HepG2 (cell line): ENCODE measurements around the gene HSPA6. TPM values are rescaled to one million over a fixed set of nuclear protein-coding genes. Genes with fewer than 3 reads are reported as not detected.

Experiments used
- ATAC-seq: fragments of 200-7000 bp; cut with Tn5 transposase; 3 replicates; pipeline ENCODE4 v1.9.1; 2020; ENCODE audit warnings: mild to moderate bottlenecking, moderate library complexity
- BruUV-seq: library from RNA; stranded (reverse); fragments of 400-500 nt; replicated peaks from 2 replicates; lab custom pipeline; 2021; lab: Mats Ljungman, UMichigan
- CTCF ChIA-PET: fragments of 300-600 bp; formaldehyde crosslinking; extraction: SDS; loops from one replicate; lab custom pipeline; 2021; ENCODE audit warnings: low total read pairs, inconsistent platforms, low intra/inter-chr PET ratio; lab: Yijun Ruan, JAX
- POLR2A ChIA-PET: fragments of 350-600 bp; sonication (Branson Sonifier 250); formaldehyde crosslinking; loops from one replicate; lab custom pipeline; 2020; ENCODE audit warnings: antibody characterized with exemption, inconsistent platforms; lab: Yijun Ruan, JAX
- DNase-seq: peaks from one replicate; pipeline ENCODE4 v3.0.0-alpha.2; 2015; ENCODE audit warnings: low spot score
- FAIRE-seq: peaks from 3 replicates; lab custom pipeline; 2011; peaks lifted over from hg19 to GRCh38; lab: Jason Lieb, UNC
- H2AFZ ChIP-seq: one replicate; pipeline ENCODE4 v1.6.1; 2011; ENCODE audit warnings: low read length, inconsistent platforms
- H3K27ac ChIP-seq: fragments of 300-600 bp; 3 replicates; pipeline ENCODE4 v1.8.0; 2011; ENCODE audit warnings: mixed run types, mild to moderate bottlenecking, mixed read lengths, low read length, inconsistent platforms; ENCODE audit not compliant: insufficient read depth; ENCODE audit errors: extremely low read length
- H3K27me3 ChIP-seq, 2 experiments: fragments of 200-600 bp in 1 of 2; 2 replicates in 1 of 2; 3 replicates in 1 of 2; pipeline versions ENCODE4 v1.6.0 to v1.8.0; 2011; ENCODE audit warnings: low read length in 2 of 2, mild to moderate bottlenecking in 2 of 2, moderate library complexity in 2 of 2, inconsistent platforms in 1 of 2; ENCODE audit not compliant: insufficient read depth in 2 of 2, control insufficient read depth in 1 of 2
- H3K36me3 ChIP-seq, 2 experiments: fragments of 200-600 bp in 1 of 2; replicated peaks in 1 of 2; 2 replicates in 1 of 2; 3 replicates in 1 of 2; pipeline versions ENCODE4 v1.5.1 to v1.8.0; 2011; ENCODE audit warnings: low read length in 2 of 2, inconsistent platforms in 1 of 2; ENCODE audit not compliant: insufficient read depth in 2 of 2, control insufficient read depth in 1 of 2
- H3K4me1 ChIP-seq: 2 replicates; pipeline ENCODE4 v1.5.1; 2012; ENCODE audit warnings: low read length, inconsistent platforms; ENCODE audit not compliant: insufficient read depth
- H3K4me2 ChIP-seq: 2 replicates; pipeline ENCODE4 v1.6.0; 2011; ENCODE audit warnings: low read depth, low read length, inconsistent platforms
- H3K4me3 ChIP-seq, 3 experiments: fragments of 200-600 bp in 1 of 3; sonication (generic), shearing (Covaris generic) in 1 of 3; replicated peaks in 1 of 3; 2 replicates each; pipeline ENCODE4 v1.5.1; 2011 to 2016; ENCODE audit warnings: low read length in 3 of 3, inconsistent platforms in 2 of 3, low read depth in 2 of 3, mild to moderate bottlenecking in 2 of 3, control low read depth in 1 of 3, mixed read lengths in 1 of 3; ENCODE audit not compliant: insufficient read depth in 1 of 3
- H3K79me2 ChIP-seq: one replicate; pipeline ENCODE4 v1.6.1; 2011; ENCODE audit warnings: low read length, inconsistent platforms; ENCODE audit not compliant: insufficient read depth
- H3K9ac ChIP-seq: 2 replicates; pipeline ENCODE4 v1.6.0; 2011; ENCODE audit warnings: mild to moderate bottlenecking, low read depth, low read length, inconsistent platforms; ENCODE audit not compliant: insufficient read depth
- H3K9me3 ChIP-seq: 2 replicates; pipeline ENCODE4 v1.5.1; 2012; ENCODE audit warnings: mild to moderate bottlenecking, low read length
- H4K20me1 ChIP-seq: 2 replicates; pipeline ENCODE4 v1.6.0; 2011; ENCODE audit warnings: inconsistent platforms, mild to moderate bottlenecking, low read length, moderate library complexity; ENCODE audit not compliant: insufficient read depth
- AGO2 ChIP-seq: fragments of 200-400 bp; formaldehyde crosslinking; optimal IDR thresholded peaks from 2 replicates; pipeline ENCODE3; 2017; ENCODE audit warnings: mild to moderate bottlenecking, low read depth, low read length, moderate library complexity
- HMGXB3 ChIP-seq: sonication (generic); formaldehyde crosslinking; IDR thresholded peaks from 2 replicates; pipeline ENCODE4 v1.4.0; 2020; ENCODE audit warnings: missing genetic modification reagents, borderline replicate concordance
- JARID2 ChIP-seq: sonication (generic); formaldehyde crosslinking; IDR thresholded peaks from 2 replicates; pipeline ENCODE4 v1.8.1; 2023; ENCODE audit warnings: missing genetic modification reagents, inconsistent platforms; ENCODE audit not compliant: insufficient replicate concordance
- LCORL ChIP-seq, 2 experiments: fragments of 450-650 bp in 1 of 2; sonication (generic) in 1 of 2; formaldehyde crosslinking in 1 of 2; IDR thresholded peaks; 2 replicates each; pipeline versions ENCODE4 v1.5.0 to v1.6.1; 2017 to 2020; ENCODE audit warnings: antibody characterized with exemption in 1 of 2, missing genetic modification reagents in 1 of 2
- PHF21A ChIP-seq: sonication (generic); formaldehyde crosslinking; IDR thresholded peaks from 2 replicates; pipeline ENCODE4 v1.5.0; 2020; ENCODE audit warnings: mild to moderate bottlenecking, missing genetic modification reagents
- SNAPC2 ChIP-seq: sonication (generic); formaldehyde crosslinking; IDR thresholded peaks from 2 replicates; pipeline ENCODE4 v1.8.1; 2022; ENCODE audit warnings: mild to moderate bottlenecking, missing genetic modification reagents
- TAF15 ChIP-seq: fragments of 200-400 bp; formaldehyde crosslinking; IDR thresholded peaks from one replicate; pipeline ENCODE4 v1.6.1; 2018; ENCODE audit warnings: mild to moderate bottlenecking, low read depth, low read length; ENCODE audit not compliant: poor library complexity, severe bottlenecking
- TGIF2 ChIP-seq: IDR thresholded peaks from 2 replicates; pipeline ENCODE4 v1.6.1; 2016; ENCODE audit warnings: control low read depth, missing compliant biosample characterization
- TP53 ChIP-seq: sonication (generic); formaldehyde crosslinking; conservative IDR thresholded peaks from 2 replicates; pipeline ENCODE4 v1.4.0; 2020; ENCODE audit warnings: missing genetic modification reagents
- ZIK1 ChIP-seq: sonication (generic); formaldehyde crosslinking; IDR thresholded peaks from 2 replicates; pipeline ENCODE4 v1.5.0; 2020; ENCODE audit warnings: mild to moderate bottlenecking, low read depth, missing genetic modification reagents, borderline replicate concordance
- ZNF432 ChIP-seq: sonication (generic); formaldehyde crosslinking; IDR thresholded peaks from 2 replicates; pipeline ENCODE4 v1.5.0; 2020; ENCODE audit warnings: missing genetic modification reagents, mild to moderate bottlenecking, borderline replicate concordance
- ZNF512B ChIP-seq: sonication (generic); formaldehyde crosslinking; IDR thresholded peaks from 2 replicates; pipeline ENCODE4 v1.5.1; 2020; ENCODE audit warnings: missing genetic modification reagents, mild to moderate bottlenecking, borderline replicate concordance
- ZXDC ChIP-seq: sonication (generic); formaldehyde crosslinking; IDR thresholded peaks from 2 replicates; pipeline ENCODE4 v1.5.0; 2020; ENCODE audit warnings: mild to moderate bottlenecking, missing genetic modification reagents
- WGBS: methylation state at CpG from one replicate; pipeline ENCODE4 v1.1.6; 2017; ENCODE audit warnings: low lambda C conversion rate; 5-methylcytosine and 5-hydroxymethylcytosine counted together
- in situ Hi-C: cut with HindIII; loops from 2 replicates; pipeline ENCODE4 v1.10.0; 2017; ENCODE audit warnings: low pct_unique_long_range_greater_than_20kb; ENCODE audit not compliant: extremely low pct_ligation_motif_present
- intact Hi-C: fragments of 100-400 bp; cut with micrococcal nuclease; formaldehyde crosslinking; loops from one replicate; pipeline ENCODE4 v1.10.0; 2022; ENCODE audit not compliant: unreplicated experiment
- polyA plus RNA-seq, 8 experiments: library from polyadenylated mRNA; depleted of rRNA in 3 of 8; stranded (reverse) in 7 of 8; unstranded in 1 of 8; fragments of >200 nt; fragmentation: Illumina TruSeq in 4 of 8; extraction: Trizol in 4 of 8; gene quantifications; 2 replicates each; pipeline versions ENCODE4 v1.2.1 to v1.2.3, GENCODE V29; 2011 to 2016; ENCODE audit warnings: low read depth in 4 of 8, missing spikeins in 1 of 8, mixed read lengths in 1 of 8; ENCODE audit not compliant: insufficient read depth in 1 of 8
- total RNA-seq, 5 experiments: library from RNA; depleted of rRNA; stranded (reverse); fragments of >200 nt; fragmentation: Illumina TruSeq; extraction: Trizol; gene quantifications; 2 replicates each; pipeline ENCODE4 v1.2.3, GENCODE V29; 2016; ENCODE audit warnings: low read depth in 1 of 5

HSPA6 gene
- total and polyA plus RNA-seq, 2 of the 13 experiments (the other 11 are each of a cell fraction or from before 2014, with no cell fraction given): 0.07 TPM; not detected in 1

GRCh38 chr1:161482610-161483009, 41.7 kb upstream of the HSPA6 start:
- ChIA-PET CTCF (no interaction called here), POLR2A (no interaction called here)
- BruUV-seq: no TSS peak
- H3K9me3 ChIP-seq: no peaks in the 10 kb centered on the region
- no peaks in the 10 kb centered on the region for H4K20me1 ChIP-seq
- H3K27me3 ChIP-seq: peaks cover 2 to 21% of the 10 kb centered on the region in 2 experiments; a peak in 3 of 5 replicates
- H3K79me2 ChIP-seq: no peaks in the 10 kb centered on the region
- no peak overlapping the region for H2AFZ ChIP-seq
- H3K9ac ChIP-seq: no peak overlapping the region
- DNase-seq: no peak
- no peak overlapping the region for H3K27ac ChIP-seq
- no peaks in the 10 kb centered on the region for H3K4me1 ChIP-seq
- intact Hi-C loops: no loop called here
- ATAC-seq: no peak
- H3K4me3 ChIP-seq: no peak overlapping the region
- no peaks in the 10 kb centered on the region for H3K36me3 ChIP-seq
- in situ Hi-C loops: no loop called here
- no peak overlapping the region for H3K4me2 ChIP-seq
- FAIRE-seq: no peak
- 20% methylated on average over 6 of the region's 6 CpGs for WGBS
- no peak for TF ChIP-seq ZIK1 (CRISPR knock-in tag)
- TF ChIP-seq ZNF432: no peak
- TF ChIP-seq SNAPC2: no peak
- no peak for TF ChIP-seq ZNF512B (CRISPR knock-in tag)
- TF ChIP-seq TAF15: no peak
- no peak for TF ChIP-seq ZXDC (CRISPR knock-in tag)
- no peak for TF ChIP-seq HMGXB3 (CRISPR knock-in tag)
- no peak for TF ChIP-seq TGIF2 (CRISPR knock-in tag)
- TF ChIP-seq LCORL (IDR thresholded peaks at IDR 0.05): no peak
- no peak for TF ChIP-seq LCORL (CRISPR knock-in tag; IDR thresholded peaks at IDR 0.05)
- no peak for TF ChIP-seq AGO2
- no peak for TF ChIP-seq PHF21A (CRISPR knock-in tag)
- TF ChIP-seq JARID2 (CRISPR knock-in tag): no peak
- no peak for TF ChIP-seq TP53 (CRISPR knock-in tag)
